ENCODE results near the gene PIK3CB.
"Not testable (repeated sequence)": the region's sequence is repeated elsewhere in the genome, so short reads cannot be mapped to it uniquely, and the experiment has no call there.

PIK3CB gene

DNA sequence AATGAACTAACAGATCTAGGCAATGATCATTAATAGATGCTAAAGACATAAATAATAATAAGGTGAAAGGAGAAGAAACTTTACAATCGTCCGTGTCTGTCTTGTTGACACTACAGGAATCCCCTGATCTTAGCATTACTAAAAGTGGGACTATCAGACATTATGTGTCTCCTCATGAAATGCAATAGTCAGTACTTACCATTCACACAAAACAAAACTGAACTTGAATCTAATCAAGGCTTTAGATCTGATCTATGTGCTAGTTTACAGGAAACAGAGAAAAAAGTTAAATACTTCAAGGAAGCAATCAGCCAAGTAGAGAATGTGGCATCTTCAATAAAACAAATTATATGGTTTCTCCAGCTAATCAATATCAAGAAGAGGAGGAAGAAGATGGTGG lies 73.7 kb downstream of the PIK3CB start:
- no peak for DNase-seq (ENCODE audit: low read depth, low spot score)

DNA sequence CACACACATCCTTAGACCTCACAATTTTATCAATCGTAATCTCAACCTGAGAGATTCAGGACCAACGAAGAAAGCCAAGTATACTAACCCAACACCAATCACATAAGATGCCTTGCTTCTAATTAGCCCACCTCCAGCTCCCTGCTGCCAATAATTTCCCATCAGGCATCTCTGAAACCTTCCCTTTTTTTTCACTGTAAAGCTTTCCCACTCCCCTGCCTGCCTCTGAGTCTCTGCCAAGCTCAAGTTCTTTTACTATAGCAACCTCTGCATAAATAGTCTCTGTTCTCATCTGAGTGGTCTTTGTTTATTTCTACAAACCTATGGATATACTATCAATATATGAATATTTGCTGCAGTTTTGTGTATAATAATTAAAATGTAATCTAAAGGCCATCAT lies 86.5 kb downstream of the PIK3CB start:
- no peak for DNase-seq (ENCODE audit: low read depth, low spot score)

DNA sequence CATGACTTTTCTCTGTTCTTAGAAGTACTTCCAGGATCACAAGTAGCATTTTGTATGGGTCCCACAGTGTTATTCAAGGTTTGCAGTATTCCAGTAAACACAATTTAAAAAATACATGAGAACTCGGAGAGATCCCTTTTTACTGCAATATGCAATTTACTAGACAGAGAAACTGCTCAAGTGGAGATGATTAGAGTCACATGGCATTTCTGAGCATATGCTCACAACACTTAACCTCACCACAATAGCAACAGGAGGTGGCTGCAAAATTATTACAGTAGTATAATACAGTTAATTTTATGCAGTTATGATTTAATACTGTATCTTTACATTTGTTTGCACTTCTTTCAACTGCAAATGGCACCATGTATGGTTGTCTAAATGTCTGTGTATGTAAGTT lies 87.5 kb downstream of the PIK3CB start:
- DNase-seq (ENCODE audit: low read depth, low spot score) = no peak

DNA sequence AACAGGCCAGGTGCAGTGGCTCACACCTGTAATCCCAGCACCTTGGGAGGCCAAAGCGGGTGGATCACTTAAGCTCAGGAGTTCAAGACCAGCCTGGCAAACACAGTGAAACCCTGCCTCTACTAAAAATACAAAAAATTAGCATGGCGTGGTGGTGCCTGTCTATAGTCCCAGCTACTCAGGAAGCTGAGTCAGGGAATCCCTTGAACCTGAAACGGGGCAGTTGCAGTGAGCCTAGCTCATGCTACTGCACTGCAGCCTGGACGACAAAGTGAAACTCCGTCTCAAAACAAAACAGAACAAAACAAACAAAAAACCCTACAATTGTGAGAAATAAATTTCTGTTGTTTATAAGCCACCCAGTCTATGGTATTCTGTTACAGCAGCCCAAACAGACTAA lies 94.7 kb downstream of the PIK3CB start:
- no peak for DNase-seq (ENCODE audit: low read depth, low spot score)

DNA sequence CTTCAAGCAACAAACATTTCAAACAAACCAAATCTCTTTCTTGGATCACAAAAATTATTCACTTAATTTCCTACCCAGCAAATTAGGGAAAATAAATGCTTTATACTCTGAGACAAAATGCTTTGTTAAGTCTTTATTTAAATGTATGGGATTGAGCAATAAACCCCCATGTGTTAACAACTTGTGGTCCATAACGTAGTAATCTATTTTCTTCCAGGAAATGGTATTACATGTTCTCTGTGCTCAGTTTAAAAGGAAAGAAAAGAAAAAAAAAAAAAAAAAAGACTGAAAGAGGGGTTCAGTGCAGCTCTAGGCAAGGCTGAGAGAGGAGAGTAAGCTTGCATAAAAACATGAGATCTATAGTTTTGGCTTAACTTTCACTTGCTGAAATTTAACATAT lies 102.3 kb downstream of the PIK3CB start:
- DNase-seq (ENCODE audit: low read depth, low spot score) = no peak

DNA sequence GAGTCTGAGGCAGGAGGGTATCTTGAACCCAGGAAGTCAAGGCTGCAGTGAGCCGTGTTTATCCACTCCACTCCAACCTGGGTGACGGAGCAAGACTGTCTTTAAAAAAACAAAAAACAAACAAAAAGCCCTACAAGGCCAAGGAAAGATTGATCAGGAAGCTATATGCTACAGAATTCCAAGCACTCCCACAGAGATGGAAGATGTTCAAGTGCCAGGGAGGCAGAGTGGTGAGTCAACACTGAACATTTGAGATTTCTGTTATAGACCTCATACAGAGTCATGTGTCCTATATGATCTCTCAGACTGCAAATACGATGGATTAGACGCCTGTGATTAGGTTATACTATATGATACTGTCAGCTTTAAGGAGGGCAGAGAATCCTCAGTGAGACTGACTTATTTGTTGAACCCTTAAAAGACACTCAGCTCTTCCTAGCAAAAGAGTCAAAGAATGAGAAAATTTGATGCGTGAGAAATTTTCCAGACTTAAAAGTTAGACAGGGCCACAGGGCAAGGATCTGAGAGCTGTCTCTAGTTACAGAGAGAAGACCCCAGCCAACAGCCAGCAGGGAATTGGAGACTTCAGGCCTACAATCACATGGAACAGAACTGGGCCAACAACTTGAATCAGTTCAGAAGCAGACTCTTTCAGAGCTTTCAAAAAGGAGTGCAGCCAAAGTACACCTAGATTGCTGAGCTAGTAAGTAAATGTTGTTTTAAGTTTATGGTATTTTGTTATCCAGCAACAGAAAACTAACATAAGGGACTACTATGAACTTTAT lies 107.6 kb downstream of the PIK3CB start:
- no peak for DNase-seq (ENCODE audit: low read depth, low spot score)

DNA sequence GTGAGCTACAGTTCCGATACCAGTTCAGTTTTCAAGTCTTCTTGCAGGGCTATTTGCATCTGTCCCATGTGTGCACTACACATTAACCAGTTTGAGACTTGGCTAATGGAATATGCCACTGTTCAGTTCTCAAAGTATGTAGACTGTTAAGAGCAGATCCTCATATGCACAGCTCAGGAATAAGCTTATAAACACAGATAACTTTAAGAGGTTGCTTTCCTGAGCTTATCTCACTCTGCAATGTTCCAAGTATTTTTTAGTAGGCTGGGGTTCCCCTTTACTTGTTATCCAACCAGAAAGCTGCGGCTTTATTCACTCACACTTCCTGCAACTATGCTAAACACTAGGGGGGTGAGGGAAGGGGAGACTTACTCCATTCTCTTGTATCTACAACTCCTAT lies 108.7 kb downstream of the PIK3CB start:
- not testable (repeated sequence) for DNase-seq (ENCODE audit: low read depth, low spot score)

DNA sequence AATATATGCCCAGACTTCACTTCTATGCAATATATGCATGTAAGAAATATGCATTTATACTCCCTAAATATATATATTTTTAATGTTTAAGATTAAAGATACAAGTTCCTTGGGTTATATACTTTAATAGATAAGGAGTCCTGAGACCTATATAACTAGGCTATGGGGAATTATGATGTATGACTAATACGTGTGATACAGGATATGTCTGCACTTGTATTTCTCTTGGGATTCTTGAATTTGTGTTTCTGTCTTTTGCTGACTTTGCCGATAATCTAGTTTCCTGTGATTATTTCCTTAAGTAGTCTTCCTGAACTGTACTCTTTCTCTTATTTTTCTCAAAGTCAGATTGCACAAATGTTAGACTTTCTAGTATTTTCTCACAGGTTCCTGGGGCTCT lies 109.6 kb downstream of the PIK3CB start:
- DNase-seq (ENCODE audit: low read depth, low spot score) = no peak

DNA sequence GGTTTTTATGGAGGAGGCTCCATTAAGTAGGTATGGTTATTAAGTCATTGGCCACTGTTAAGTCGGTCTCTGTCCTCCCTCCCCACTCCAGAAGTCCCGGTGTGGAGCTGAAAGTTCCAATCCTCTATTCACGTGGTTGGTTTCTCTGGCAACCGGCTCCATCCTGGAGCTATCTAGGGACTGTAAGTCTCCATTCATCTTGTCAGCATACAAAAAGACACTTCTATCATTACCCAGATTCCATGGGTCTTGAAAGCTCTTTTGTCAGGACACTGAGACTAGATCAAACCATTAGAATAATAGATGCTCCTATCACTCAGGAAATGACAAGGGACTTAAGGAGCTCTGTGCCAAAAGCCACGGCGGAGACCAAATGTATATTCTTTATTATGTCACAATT lies 110.3 kb downstream of the PIK3CB start:
- DNase-seq (ENCODE audit: low read depth, low spot score) = no peak

DNA sequence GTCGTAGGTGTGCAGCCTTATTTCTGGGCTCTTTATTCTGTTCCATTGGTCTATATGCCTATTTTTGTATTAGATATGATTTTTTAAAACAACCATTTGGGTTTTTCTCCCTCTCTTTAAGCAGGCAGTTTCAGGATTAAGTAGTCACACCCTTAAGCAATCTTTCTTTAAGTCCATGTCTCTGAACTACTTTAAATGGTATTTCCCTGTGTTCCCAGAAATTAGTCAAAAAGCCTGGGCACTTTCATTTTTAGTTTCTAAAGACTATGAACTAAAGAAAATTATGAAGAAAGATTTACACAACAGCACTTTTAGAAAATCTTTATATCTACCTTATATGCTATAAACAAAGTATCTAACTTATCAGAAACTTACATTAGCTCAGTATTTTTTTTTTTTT lies 115.9 kb downstream of the PIK3CB start:
- DNase-seq (ENCODE audit: low read depth, low spot score) = no peak

DNA sequence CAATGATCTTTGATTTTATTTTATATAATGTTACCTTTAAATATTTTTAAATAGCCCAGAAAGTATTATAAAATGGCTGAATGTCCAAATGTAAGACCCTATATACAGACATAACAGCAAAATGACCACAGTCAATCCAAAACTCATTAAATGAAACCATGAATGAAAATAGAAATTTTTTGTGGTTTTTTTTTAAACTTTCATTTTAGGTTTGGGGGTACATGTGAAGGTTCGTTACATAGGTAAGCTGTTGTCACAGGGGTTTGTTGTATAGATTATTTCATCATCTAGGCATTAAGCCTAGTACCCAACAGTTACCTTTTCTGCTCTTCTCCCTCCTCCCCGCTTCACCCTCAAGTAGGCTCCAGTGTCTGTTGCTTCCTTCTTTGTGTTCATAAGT lies 117.4 kb downstream of the PIK3CB start:
- no peak for DNase-seq (ENCODE audit: low read depth, low spot score)

DNA sequence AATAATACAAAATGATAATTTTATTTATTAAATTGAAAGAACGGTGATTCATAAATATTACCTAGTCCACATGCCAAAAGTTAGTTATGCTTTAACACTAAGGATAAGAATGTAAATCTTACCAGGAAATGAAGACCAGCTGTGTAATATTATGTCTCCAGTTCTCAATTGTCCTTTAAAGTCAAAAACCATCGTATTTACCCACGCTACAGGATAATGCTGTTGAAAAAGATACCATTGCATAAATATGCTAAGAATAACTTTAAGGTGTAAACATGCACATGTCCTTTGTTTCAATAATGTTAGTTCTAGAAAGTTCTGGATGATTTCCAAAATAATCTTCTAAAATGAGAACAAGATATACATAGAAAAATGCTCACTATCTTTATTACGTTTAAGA lies 122.6 kb downstream of the PIK3CB start:
- DNase-seq (ENCODE audit: low read depth, low spot score) = no peak

DNA sequence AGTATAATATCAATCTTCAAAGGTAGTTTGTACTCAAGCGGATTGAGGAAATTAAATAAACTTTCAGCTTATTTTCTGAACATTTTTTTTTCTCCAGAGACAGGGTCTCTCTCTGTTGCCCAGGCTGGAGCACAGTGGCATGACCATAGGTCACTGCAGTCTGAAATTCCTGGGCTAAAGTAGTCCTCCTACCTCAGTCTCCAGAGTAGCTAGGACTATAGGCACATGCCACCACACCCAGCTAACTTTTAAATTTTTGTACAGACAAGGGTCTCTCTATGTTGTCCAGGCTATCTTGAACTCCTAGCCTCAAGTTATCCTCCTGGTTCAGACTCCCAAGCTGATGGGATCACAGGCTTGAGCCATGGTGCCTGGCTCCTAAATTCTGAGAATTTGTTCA lies 129.1 kb downstream of the PIK3CB start:
- DNase-seq (ENCODE audit: low read depth, low spot score) = no peak

DNA sequence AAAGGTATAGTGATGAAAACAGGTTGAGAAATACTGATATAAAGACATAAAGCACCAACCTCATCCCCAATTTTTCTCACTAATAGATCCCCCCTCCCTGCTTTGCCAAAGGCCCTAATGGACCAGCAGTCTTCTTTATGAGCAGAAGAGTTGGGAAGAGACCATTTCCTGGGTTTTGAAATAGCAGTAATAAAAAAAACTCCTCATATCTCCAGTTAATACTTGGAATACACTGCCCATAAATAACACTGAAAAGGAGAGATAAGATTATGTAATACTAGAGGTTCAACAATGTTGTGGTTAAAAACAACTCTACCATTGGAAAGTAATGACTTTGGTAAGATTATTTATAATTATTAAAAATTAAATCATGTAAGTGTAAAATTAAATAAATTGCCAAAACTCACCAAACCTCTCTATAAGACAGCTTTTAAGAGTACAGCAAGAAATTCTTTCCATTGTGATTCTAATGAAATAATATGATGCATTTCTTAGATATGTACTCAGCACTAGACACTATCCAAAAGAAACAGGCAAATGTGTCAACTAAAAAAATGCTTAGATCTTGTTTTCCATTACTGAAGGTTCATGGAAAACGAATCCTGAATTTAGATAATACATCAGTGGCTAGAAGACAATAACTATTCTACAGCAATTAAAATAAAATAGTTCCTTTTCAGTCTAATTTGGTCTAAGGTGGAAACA lies 137.9 kb downstream of the PIK3CB start:
- DNase-seq (ENCODE audit: low read depth, low spot score) = no peak

DNA sequence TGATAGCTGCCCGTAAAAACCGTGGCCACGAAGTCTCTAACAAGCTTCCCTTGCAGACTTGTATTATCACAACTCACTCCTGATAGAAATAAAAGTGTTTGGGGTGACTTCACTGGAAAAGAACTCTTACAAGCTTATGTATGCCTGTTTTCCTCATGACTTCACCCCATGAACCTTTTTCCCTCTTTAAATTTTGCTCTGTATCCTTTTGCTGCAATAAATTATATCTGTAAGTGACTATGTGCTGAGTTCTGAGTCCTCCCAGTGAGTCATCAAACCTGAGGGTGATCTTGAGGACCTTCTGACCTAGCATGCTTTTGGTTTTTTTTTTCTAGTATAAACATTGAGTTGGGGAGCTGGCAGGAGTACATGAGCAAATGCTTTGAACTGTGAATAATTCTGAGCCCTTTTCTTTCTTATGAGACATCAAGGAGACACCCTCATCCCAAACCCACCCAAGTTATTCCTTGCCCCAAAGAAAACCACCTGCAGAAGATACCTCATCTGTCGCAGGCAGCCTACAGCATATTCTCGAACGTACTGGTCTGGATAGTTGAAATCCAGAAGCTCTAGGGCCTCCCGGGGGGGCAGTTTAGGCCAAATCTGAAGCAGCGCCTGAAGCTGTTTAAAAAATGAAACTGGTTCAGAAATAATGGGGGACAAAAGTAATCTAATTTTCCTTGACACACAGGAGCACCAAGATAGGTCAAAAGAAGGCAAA lies 140.3 kb downstream of the PIK3CB start:
- no peak for DNase-seq (ENCODE audit: low read depth, low spot score)

DNA sequence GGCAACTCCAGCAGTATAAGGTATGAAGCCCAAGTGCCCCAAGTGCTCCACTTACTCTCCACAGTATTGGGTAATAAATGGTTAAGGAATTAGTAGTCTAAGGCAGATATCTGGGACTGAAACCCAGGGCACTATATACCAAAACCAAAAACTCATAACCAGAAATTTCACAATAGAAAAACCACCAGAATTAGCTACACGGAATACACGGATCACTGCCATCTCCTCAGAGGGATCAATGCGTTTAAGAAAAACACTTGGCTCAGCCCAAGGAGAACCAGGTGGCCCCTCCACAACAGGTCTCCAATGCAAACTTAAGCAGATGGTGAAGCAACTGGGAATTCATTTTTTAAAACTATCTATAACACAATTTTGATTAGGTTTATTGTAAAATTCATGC lies 142.6 kb downstream of the PIK3CB start:
- no peak for DNase-seq (ENCODE audit: low read depth, low spot score)

DNA sequence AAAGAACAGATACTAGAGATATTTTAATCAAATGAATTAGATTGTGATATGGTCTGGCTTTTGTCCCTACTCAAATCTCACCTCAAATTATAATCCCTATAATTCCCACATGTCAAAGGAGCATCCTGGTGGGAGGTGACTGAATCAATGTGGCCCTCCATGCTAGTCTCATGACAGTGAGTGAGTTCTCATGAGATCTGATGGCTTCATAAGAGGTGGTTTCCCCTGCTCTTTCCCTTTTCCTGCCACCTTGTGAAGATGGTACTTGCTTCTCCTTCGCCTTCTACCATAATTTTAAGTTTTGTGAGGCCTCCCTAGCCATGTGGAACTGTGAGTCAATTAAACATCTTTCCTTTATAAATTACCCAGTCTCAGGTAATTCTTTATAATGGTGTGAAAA lies 143.4 kb downstream of the PIK3CB start:
- DNase-seq (ENCODE audit: low read depth, low spot score) = no peak

DNA sequence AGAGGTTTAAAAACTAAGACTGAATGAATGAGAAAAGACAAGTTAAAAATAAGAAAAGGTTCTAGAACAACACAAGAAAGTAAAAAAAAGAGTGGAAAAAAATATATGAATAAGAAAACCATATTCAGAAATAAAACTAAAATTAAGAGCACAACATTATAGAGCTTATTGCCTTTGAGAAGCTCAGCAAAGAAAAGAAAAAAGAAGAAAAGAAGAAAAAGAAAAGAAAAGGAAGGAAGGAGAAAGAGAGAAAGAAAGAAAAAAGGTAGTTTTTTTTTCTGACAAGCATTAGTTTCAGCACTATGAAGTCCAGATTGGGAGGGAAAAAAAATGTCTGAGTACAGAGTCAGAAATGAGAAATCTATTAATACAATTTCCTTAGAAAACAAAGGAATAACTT lies 144.7 kb downstream of the PIK3CB start:
- DNase-seq (ENCODE audit: low read depth, low spot score) = no peak

DNA sequence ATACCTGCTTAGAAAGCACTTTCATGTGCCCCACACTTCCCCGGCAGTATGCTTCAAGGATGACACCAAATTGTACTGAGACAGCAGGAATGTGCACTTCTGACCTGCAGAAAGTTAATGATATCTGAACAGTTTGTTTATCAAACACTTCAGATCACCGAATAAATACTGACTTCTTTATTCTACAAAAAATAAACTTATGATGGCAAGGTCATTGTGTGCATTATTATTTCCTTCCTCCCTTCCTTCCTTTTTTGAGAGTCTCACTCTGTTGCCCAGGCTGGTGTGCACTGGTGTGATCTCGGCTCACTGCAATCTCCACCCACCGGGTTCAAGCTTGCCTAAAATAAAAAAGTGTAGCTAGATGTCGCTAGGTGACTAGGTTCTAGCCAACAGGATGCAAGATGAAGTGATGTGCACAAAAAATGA lies 145.8 kb downstream of the PIK3CB start:
- DNase-seq (ENCODE audit: low read depth, low spot score) = no peak

DNA sequence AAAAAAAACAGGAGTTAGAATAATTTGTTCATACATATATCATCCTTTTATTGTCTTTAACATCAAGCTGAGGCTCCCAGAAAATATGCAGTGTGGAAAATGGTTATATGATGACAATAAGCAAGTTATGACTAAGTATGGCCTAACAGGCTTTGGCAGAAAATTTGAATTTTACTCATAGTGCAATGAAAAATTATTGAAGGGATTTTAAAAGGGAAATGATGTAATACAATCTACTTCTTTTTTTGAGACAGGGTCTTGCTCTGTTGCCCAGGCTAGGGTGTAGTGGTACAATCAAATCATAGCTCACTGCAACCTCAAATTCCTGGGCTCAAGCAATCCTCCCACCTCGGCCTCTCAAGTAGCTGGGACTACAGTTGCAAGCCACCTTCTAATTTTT lies 147.5 kb downstream of the PIK3CB start:
- no peak for DNase-seq (ENCODE audit: low read depth, low spot score)

DNA sequence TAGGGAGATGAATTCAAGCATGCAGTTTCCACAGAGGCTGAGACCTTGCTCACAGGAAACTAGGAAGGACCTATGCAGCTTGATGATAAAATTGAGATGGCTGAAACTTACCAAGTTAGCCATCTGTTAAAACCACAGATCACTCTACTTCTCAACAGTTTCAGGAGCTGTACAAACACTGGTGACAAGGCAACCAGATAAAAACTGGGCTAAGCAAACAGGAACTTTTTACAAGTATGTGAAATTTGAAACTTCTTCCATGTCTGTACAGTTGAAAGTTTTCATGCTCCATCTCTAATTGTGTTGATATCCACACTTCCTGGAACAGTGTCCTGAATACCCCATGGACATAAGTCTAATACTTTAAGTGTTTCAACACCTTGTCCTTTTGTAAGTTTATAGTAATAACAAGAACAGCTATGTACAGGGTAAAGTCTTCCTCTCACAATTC lies 147.9 kb downstream of the PIK3CB start:
- no peak for DNase-seq (ENCODE audit: low read depth, low spot score)

DNA sequence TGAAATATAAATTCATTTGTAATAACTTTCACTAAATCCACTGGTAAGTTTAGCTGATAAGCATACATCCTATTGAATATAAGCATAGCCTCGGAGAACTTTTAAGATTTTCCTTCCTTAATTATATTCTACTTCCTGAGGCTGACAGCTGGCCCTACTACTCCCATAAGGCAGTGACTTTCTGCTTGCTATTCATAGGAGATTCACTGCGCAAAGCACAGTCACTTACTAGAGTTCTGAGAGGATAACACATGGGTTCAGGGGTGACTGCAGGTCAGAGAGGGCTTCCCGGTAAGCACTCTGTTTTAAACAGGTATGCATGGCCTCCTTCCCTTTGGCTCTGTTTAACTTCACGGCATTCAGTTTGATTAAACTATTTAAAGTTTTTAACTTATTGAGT lies 150.3 kb downstream of the PIK3CB start:
- DNase-seq (ENCODE audit: low read depth, low spot score) = no peak

DNA sequence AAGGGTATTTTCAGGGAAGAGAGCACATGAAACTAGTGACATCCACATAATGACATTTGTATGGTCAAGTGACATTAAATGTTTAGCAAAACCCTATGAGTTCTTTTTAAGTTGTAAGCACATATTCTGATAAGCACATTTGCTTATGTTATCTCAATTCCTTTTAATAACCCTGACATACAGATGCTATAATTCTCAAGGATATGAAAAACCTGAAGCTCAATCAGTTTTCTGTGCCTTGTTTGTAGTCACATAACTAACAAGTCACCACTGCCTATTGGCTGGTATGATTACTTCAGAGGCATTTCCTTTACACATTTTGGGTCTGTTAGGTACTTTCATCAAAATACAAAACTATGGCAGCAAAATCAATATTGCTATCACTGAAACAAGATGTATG lies 152.1 kb downstream of the PIK3CB start:
- no peak for DNase-seq (ENCODE audit: low read depth, low spot score)

All from iPS DF 19.7 (cell line).